Measurements from ENCODE around the gene NXPH2.

The NXPH2 gene

DNA sequence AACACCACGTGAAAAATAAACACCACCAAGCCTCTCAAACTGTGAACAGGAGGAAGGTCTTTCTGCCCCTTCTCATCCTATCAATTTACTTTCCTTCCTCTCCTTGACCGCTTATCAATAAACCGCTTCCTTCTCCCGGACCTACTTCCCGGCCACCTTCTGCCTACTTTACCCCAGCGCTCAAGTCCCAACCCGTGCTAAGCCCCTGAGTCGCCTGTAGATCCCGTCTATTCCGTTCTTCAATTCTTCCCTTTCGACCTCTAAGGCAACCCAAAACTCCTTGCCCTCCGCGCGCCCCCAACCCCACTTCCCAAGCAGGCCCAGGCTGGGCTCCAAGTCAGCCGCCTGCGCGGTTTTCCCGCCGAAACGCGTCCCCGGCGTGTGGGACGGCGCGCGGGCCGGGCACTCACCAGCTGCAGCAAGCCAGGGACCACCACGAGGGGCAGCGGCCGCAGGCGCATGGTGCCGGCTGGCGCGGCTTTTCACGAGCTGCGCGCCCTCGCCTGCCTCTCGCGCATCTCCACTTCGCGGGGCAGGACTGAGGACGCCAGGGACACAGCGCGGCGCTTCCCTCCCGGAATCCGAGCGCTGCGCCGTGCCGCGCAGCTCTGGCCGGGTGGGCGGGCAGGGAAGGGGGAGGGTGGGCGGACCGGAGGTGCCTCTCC lies at the start of gene NXPH2:
Gene NXPH2, minus strand, starts transcription at position 610 of the 665 bp plus-strand sequence. Its CDS starts 149 bp downstream, at position 461.
- no peak for DNase-seq

GRCh38 chr2:138829326-138829919 lies 49.2 kb upstream of the NXPH2 start:
- DNase-seq, result peak; percentile 6

DNA sequence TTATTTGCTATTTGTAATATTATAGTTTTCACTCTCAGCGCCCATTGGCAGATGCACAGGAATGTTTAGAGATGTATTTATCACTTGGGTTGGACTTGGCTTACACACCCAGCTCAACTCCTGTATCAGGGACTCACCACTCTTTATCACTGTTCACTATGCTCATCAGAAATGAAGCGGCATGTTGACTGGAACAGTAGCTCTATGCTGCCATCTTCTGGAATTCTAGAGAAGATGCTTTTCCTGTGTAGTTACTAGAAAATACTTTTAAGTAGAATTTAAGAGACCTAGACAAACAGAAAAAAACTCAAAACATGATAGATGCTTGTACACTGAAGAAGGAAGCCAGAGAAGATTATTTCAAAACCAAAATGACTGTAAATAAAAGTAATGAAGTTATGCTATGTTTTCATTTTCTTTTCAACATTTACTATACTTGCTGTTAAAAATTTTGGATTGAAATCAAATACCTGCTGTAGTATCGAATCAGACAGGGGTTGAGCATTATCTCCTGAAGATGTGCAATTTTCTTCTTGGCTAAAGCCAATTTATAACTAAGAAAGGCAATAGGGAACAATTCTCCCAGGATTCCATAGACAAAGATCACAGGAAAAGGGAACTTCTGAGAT lies 47.4 kb upstream of the NXPH2 start:
- DNase-seq, result peak; percentile 62

GRCh38 chr2:138823666-138824065 lies 43.5 kb upstream of the NXPH2 start:
- DNase-seq, result no peak

DNA sequence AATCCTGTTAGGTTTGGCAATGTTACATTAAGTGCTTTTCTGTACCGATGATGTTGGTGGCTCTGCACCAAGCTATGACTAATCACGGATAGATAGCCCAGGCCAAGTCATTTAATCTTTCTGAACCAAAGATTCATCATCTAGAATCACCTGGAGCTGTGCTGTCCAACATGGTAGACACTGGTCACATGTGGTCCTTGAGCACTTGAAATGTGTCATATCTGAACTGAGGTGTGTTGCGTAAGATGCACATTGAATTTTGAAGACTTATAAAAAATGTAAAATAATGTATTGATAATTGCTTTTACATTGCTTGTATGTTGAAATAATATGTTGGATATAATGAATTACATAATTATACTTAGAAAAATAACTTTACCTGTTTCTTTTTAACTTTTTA lies 39.8 kb upstream of the NXPH2 start:
- DNase-seq, result no peak

- no peak for DNase-seq
Measured at GRCh38 chr2:138818556-138818955, 38.4 kb upstream of the NXPH2 start.

DNA sequence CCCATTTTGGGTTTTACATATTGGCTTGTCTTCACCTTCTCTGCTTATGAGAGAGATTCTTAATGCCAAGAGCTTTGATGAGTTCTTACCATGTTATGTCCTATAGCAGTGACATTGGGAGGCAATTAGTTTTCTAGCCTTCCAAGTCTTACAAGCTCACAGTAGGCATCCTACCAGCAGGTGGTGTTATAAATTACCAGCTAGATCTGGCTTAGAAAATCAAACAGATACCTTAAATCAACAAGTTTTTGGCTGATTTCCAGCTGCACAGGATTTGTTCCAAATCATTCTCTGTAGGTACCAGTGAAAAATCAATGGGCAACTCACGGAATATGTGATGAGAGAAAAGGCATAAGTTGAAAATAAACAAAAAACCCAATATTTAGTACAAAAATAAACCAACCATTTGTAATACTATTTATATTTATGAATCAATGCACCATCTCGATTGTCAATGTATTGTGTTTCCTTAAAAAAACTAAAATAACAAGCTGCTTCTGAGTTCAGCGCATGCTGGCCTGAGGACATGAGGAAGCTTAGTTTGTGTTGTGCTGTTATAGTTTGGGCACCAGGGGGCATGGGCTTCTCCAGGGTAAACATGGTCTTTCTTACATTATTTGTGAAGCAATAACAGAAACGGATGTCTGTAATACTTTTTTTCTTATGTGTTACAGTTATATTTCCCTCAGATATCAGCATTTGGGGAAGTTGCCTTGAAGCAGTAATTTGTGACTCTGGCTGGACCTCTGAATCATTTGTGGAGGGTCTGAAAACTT lies 34.1 kb upstream of the NXPH2 start:
- DNase-seq, result no peak

DNA sequence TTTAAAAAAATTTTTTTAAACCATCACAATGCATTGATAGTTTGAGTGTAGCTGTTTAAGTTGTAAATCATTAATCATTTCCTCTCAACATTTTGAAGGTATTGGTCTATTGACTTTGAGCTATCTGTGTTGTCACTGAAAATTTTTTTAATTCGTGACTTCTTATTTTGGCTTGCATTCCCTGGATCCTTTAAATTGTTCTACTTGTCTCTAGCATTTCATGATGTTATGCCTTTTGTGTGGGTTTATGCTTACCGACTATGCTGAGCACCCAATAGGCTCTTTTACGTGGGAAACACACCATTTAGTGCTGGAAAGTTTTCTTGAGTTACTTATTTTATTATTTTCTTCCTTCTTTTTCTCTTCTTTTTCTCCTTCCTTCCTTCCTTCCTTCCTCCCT lies 31.2 kb upstream of the NXPH2 start:
- no peak for DNase-seq

- no peak for DNase-seq
Measured at GRCh38 chr2:138794724-138795123, 14.5 kb upstream of the NXPH2 start.

DNA sequence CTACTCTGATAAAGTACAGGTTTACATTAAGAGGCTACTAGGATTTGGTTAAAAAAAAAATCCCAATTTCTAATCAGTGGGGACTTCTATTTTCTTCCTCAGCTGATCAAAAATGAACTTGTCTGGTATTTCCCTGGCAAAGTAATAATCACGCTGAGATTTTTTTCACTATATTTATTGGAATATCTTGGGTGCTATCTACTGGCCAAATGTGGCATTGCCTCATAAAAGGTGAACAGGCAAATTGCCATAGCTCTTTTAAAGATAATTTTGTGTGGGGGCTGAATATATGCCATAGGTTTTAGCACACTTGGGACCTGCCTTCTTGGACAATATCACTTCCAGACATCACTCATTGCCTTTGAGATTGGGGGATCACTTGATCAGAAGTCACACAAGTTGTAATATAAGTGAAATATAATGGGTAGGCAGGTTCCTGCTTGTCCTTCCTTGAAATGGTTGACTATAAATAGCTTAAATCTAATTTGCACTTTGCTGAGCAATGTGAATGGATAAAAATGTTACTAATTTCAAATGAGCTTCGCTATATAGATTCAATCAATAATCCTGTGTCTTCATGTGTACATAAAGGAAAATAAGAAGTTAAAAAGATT lies 7.0 kb upstream of the NXPH2 start:
- DNase-seq, result peak; percentile 22

GRCh38 chr2:138782383-138782782 lies 2.2 kb upstream of the NXPH2 start:
- no peak for DNase-seq

DNA sequence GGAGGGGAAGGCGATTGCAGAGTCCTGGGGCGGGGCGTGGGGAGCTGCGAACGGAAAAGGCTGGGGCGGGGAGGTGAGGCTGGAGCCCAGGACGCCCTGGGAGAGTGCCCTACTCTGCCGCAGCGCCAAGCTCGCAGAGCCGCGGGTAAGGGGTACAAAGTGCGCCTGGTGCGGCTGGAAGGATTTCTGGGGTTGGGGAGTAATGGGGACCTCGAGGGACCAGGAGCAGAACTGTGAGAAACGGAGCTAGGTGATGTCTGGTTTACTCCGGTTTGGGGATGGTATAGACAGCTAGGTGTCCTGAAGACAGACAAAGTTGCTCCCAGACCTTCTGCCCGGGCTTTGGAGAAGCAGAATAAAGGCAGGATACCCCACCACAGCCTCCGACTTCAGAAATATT lies 718 bp upstream of the NXPH2 start:
- no peak for DNase-seq

- DNase-seq, result no peak
Measured at GRCh38 chr2:138780446-138780880, 273 bp upstream of the NXPH2 start.

- no peak for DNase-seq
Measured at GRCh38 chr2:138779406-138779780, 797 bp downstream of the NXPH2 start.

- DNase-seq, result peak; percentile 3
Measured at GRCh38 chr2:138777996-138778395, 2.2 kb downstream of the NXPH2 start.

- DNase-seq, result no peak
Measured at GRCh38 chr2:138775736-138776135, 4.5 kb downstream of the NXPH2 start.

DNA sequence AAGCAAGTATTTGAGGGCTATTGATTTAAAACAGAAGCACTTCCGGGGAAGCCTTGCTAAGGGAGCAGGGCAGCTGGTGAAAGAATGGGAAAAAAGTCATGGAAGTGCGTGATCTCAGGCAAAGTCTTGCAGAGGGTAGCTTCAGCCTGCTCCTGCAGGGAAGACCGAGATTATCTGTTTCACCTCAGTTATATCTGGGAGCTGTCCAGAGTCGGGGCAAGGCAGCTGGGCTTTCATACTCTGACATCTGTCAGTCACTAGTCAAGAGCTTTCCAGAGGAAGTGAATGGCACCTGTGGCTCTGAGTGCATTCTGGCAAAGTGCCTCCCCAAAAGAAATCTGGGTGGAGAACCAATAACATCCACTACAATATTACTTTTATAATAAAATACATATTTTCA lies 8.7 kb downstream of the NXPH2 start:
- DNase-seq, result no peak

- DNase-seq, result no peak
Measured at GRCh38 chr2:138767101-138767500, 13.1 kb downstream of the NXPH2 start.

GRCh38 chr2:138766464-138766863 lies 13.7 kb downstream of the NXPH2 start:
- no peak for DNase-seq

DNA sequence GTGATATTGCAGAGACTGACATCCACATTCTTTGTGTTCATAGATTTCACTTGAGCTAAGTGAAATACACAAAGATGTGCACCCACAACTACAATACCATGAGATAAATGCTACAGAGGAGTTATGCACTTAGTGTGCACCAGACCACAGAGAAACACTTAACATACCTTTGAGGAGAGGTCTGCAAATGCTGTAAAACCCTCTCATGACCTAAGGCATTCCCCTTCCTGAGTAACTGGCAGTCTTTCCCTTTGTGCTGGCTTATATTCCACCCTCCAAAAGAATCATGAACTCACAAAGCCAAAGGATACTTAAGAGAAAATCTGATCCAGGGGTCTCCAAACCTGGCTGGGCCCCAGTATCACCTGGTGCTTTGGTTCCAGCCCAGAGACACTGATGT lies 16.2 kb downstream of the NXPH2 start:
- no peak for DNase-seq

DNA sequence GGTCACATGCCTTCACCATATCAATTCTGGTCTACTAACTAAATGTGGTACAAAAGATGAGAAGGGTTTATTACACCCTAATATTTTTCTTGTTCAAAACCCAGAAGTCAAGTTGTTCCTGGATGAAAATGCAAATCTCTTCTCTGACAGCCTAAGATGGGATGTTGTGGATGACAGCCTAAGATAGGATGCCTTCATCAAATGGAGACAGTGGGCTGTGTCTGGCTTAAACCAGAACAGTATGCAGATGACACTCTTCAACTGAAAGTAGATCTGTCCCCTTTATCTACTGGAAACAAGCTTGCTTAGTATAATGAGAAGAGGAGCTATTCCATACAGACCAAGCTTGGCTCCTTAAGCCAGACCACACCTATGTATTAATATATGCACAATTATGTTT lies 17.7 kb downstream of the NXPH2 start:
- DNase-seq, result no peak

GRCh38 chr2:138760676-138761075 lies 19.5 kb downstream of the NXPH2 start:
- DNase-seq, result no peak

DNA sequence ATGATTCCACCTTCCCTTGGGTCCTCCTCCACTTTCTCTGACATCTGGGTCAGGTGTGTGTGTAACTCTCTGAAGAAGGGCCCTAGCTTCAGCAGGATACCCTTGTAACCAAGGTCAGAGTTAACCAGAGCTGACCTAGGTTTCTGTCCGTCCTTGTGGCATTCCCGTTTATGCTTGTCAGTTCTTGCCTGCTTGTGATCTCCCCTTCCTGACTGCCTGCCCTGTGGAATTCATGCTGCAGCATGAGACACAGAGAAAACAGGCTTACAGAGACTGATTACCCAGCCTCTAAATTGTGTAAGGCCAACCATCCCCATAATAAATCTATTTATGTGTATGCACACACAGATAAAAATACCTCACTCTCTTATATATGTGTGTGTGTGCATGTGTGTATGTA lies 22.8 kb downstream of the NXPH2 start:
- DNase-seq, result no peak

Measured in fibroblast of skin of right quadriceps (primary cell).